Suprapubic skin (tissue), 3 donors: Measurements from ENCODE around the gene MYH11.

ENCODE experiments used
- CTCF ChIP-seq, 2 donors: fragments of 200-600 bp in 1 of 2; fragments of 450-650 bp in 1 of 2; sonication (generic) in 1 of 2; IDR thresholded peaks; one replicate each; pipeline ENCODE4 v1.5.1; 2016 to 2019; ENCODE audit warnings: antibody characterized with exemption in 2 of 2, mild to moderate bottlenecking in 1 of 2, moderate library complexity in 1 of 2
- EP300 ChIP-seq: sonication (generic); formaldehyde crosslinking; IDR thresholded peaks from one replicate; pipeline ENCODE4 v1.6.1; 2017; ENCODE audit warnings: antibody characterized with exemption
- POLR2A ChIP-seq, 2 donors: fragments of 450-650 bp; IDR thresholded peaks; one replicate each; pipeline ENCODE4 v1.6.1; 2017; ENCODE audit warnings: antibody characterized with exemption in 2 of 2, mild to moderate bottlenecking in 2 of 2, moderate library complexity in 2 of 2

DNA sequence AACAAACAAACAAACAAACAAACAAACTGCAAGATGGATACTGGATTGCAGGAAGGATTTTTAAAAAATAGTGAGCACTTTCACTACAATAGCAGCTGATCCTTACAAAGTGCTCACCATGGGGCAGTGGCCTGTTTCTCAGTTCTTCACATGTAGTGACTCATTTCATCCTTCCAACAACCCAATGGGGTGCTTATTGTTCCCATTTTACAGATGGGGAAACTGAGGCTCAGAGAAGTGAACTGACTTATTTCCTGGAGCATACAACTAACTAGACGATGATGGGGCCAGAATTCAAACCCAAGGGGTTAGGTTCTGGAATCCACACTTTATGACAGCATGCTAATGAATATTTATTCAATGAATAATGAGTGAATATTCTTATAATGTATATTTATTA is 61.2 kb downstream of the MYH11 start:
- TF ChIP-seq EP300, result no peak
- TF ChIP-seq CTCF (IDR thresholded peaks at IDR 0.05), result no peak
- no peak for TF ChIP-seq POLR2A (IDR thresholded peaks at IDR 0.05)
